ENCODE results near the gene AQR. TPM values are rescaled to one million over a fixed set of nuclear protein-coding genes. Genes with fewer than 3 reads are reported as not detected.
"Not testable (repeated sequence)": the region's sequence is repeated elsewhere in the genome, so short reads cannot be mapped to it uniquely, and the experiment has no call there.

AQR gene
- total RNA-seq, 4 donors from 2014 or later = 23.3 to 31.7 (median 27.2) TPM

DNA sequence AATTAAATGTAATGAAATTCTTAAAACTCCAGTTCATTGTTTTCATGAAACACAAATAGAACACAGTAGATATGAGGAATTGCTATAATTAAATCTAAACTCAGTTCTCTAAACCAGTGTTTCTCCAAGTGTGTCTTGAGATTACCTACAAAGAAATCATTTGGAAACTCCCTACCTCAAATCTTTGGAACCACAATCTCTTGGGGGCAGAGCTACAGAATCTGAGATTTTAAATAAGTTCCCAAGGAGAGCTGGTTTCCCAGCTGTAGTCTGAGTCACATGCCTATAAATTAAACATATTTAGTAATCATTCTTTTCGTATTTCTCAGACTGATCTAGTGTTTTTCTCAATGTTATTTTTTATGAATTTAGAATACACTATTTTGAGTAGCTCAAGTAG is 157.2 kb downstream of the AQR start:
- TF ChIP-seq, protein P1, sequence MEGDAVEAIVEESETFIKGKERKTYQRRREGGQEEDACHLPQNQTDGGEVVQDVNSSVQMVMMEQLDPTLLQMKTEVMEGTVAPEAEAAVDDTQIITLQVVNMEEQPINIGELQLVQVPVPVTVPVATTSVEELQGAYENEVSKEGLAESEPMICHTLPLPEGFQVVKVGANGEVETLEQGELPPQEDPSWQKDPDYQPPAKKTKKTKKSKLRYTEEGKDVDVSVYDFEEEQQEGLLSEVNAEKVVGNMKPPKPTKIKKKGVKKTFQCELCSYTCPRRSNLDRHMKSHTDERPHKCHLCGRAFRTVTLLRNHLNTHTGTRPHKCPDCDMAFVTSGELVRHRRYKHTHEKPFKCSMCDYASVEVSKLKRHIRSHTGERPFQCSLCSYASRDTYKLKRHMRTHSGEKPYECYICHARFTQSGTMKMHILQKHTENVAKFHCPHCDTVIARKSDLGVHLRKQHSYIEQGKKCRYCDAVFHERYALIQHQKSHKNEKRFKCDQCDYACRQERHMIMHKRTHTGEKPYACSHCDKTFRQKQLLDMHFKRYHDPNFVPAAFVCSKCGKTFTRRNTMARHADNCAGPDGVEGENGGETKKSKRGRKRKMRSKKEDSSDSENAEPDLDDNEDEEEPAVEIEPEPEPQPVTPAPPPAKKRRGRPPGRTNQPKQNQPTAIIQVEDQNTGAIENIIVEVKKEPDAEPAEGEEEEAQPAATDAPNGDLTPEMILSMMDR (IDR thresholded peaks at IDR 0.05) = no peak
- no peak for ATAC-seq (ENCODE audit: low FRiP score)
- no peak for DNase-seq (ENCODE audit: low spot score)

GRCh38 chr15:34810443-34811129 is 159.0 kb downstream of the AQR start:
- no peak for ATAC-seq (ENCODE audit: low FRiP score)
- TF ChIP-seq, protein P1 (IDR thresholded peaks at IDR 0.05) = no peak
- DNase-seq (ENCODE audit: low spot score) = no peak

GRCh38 chr15:34809186-34809585 is 160.4 kb downstream of the AQR start:
- ATAC-seq (ENCODE audit: low FRiP score) (no peak), DNase-seq (ENCODE audit: low spot score) (no peak)
- TF ChIP-seq, protein P1 (IDR thresholded peaks at IDR 0.05) = no peak

DNA sequence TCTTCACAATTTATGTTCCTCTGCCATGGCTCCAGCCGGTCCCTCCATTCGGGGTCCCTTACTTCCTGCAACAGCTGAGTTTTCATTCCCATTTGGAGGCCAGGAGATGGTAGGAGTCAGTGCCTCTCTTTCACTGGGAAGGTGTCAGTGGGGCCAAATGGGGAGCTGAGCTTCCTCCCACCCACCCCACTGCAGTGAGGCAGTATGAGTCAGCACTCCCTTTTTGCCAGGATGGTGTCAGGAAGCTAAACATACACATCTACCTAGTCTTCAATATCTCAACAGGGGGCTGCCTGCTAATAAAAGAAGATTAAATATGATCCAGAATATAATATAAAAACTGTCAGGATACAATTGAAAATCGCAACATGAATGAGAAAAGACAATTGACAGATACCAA is 161.5 kb downstream of the AQR start:
- TF ChIP-seq, protein P1 (IDR thresholded peaks at IDR 0.05) = no peak
- no peak for DNase-seq (ENCODE audit: low spot score)
- ATAC-seq (ENCODE audit: low FRiP score) = no peak

DNA sequence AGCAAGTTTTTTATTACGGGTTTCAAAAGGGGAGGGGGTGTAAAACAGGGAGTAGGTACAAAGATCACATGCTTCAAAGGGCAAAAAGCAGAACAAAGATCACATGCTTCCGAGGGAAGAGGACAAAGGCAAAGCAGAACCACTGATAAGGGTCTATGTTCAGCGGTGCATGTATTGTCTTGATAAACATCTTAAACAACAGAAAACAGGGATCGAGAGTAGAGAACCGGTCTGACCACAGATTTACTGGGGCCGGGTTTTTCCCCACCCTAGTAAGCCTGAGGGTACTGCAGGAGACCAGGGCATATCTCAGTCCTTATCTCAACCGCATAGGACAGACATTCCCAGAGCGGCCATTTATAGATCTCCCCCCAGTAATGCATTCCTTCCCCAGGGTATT is 162.3 kb downstream of the AQR start:
- ATAC-seq (ENCODE audit: low FRiP score); DNase-seq (ENCODE audit: low spot score): not testable (repeated sequence)

GRCh38 chr15:34804776-34805175 is 164.8 kb downstream of the AQR start:
- TF ChIP-seq, protein P1 (IDR thresholded peaks at IDR 0.05) = no peak
- DNase-seq (ENCODE audit: low spot score) = no peak
- no peak for ATAC-seq (ENCODE audit: low FRiP score)

DNA sequence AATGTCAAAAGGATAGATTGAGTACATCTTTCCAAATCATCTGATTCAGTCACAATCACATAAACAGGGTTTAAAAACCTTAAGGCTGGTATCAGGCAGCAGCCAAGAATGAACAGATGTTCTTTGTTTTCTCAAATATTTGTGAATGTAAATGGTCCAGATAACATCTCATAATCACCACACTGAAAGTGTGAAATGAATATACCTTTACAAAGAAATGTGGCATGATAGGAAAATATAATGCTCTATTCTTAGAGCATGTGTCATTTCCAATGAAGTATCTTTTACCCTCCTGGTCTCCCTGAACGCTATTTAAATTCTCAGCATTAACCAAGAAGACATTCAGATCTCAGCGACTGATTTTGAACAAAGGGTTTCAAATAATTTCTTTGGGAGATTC is 165.4 kb downstream of the AQR start:
- no peak for ATAC-seq (ENCODE audit: low FRiP score)
- DNase-seq (ENCODE audit: low spot score) = no peak
- TF ChIP-seq, protein P1 (IDR thresholded peaks at IDR 0.05) = no peak
